ES-I3 (cell line): ENCODE data around the gene MROH9.

Experiments used
- H3K36me3 ChIP-seq: 2 replicates; pipeline ENCODE4 v1.6.1; 2013; ENCODE audit warnings: mild to moderate bottlenecking, low read length, control low read depth, moderate library complexity; ENCODE audit not compliant: insufficient read depth
- H3K4me1 ChIP-seq: 2 replicates; pipeline ENCODE4 v1.6.1; 2013; ENCODE audit warnings: mild to moderate bottlenecking, control low read depth, low read length; ENCODE audit not compliant: insufficient read depth
- H3K9ac ChIP-seq: 2 replicates; pipeline ENCODE4 v1.6.1; 2013; ENCODE audit warnings: low read depth, mild to moderate bottlenecking, low read length, moderate library complexity
- H3K9me3 ChIP-seq: 2 replicates; pipeline ENCODE4 v1.6.1; 2013; ENCODE audit warnings: mild to moderate bottlenecking, low read length, moderate library complexity; ENCODE audit not compliant: control insufficient read depth, insufficient read depth

Gene MROH9

DNA sequence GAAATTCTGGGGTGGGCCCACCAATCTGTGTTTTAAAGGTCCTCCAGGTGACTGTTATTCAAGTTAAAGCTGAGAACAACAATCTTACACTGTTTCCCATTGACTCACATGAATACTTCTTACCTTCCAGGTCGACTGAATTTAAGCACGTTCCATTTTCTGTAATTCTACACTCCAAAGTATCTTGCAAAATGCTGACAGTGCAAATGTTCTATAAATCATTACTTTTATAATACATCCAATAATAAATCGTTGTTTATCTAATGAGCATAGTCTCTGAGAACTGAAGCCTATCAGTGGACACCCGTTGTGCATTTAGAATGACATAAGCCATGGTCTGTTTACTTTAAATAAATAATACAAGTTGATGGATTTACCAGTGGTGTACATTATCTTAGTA lies 79.5 kb downstream of the MROH9 start:
- Histone ChIP-seq H3K9me3 (no peaks in the 10 kb centered on the region; the same call in 1 of the 2 replicates), H3K9ac (no peak overlapping the region), H3K36me3 (no peaks in the 10 kb centered on the region), H3K4me1 (no peaks in the 10 kb centered on the region)

DNA sequence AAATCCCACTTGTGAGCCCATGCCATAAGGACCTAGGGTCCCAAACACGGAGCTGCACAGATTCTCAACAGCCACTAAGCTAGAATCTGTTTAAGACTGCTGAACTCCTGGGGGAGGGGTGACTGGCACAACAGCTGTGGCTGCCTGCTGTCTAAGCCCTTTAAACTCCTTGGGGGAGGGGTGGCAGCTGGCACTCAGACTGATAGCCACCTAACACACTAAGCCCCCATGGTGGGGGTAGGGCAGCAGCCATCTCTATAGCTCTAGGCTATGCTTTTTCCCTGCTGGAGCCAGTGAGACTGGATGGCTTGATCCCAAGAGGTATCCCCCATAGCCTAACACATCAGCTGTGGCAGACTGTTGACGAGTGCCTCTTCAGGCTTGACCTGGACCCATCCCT lies 82.1 kb downstream of the MROH9 start:
- Histone ChIP-seq H3K9ac (no peak overlapping the region), H3K9me3 (no peaks in the 10 kb centered on the region; the same call in 1 of the 2 replicates), H3K36me3 (no peaks in the 10 kb centered on the region), H3K4me1 (no peaks in the 10 kb centered on the region)

DNA sequence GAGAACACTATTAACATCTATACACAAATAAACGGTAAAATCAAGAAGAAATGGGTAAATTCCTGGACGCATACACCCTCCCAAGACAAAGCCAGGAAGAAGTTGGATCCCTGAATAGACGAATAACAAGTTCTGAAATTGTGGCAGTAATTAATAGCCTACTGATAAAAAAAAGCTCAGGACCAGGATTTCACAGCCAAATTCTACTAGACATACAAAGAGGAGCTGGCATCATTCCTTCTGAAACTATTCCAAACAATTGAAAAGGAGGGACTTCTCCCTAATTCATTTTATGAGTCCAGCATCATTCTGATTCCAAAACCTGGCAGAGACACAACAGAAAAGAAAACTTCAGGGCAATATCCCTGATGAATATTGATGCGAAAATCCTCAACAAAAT lies 84.6 kb downstream of the MROH9 start:
- no peak overlapping the region for H3K9ac ChIP-seq
- no peaks in the 10 kb centered on the region for H3K4me1 ChIP-seq
- H3K36me3 ChIP-seq, result no peaks in the 10 kb centered on the region
- no peaks in the 10 kb centered on the region; the same call in 1 of the 2 replicates for H3K9me3 ChIP-seq

DNA sequence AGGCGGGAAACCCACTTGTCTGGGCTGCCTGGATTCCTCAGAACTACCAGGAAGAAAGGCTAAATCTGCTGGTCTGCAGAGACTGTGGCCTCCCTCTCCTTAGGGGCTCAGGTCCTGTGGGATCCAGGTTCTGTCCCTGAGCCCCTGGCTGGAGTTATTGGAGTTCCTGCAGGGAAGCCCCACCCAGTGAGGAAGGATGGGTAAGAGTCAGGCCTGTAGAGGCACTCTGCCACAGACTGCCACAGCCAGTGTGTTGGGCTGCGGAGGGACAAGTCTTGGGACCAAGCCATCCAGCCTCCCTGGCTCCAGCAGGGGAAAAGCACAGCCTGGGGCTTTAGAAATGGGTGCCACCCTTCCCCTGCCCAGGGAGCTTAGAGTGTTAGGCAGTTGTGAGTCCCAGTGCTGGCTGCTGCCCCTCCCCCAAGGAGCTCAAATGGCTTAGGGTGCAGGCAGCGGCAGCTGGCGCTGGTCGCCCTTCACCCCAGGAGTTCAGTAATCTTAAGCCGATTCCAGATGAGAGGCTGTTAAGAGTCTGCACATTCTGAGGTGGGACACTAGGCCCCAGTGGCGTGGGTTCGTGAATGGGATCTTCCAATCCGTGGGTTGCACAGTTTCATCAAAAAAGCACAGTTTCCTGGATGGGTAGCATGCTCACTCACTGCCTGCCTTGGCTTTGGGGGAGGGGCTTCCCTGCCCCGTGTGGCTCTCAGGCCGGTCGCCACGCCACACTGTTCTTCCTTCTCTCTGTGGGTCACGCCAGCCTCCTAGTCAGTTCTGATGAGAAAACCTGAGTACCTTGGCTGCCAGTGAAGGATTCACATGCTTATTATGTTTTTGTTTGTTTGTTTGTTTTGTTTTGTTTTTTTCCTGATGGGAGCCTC lies 97.7 kb downstream of the MROH9 start:
- peaks cover 6% of the 10 kb centered on the region; the same call in 1 of the 2 replicates for H3K4me1 ChIP-seq
- no peak overlapping the region; the same call in 1 of the 2 replicates for H3K9ac ChIP-seq
- no peaks in the 10 kb centered on the region for H3K9me3 ChIP-seq
- no peaks in the 10 kb centered on the region for H3K36me3 ChIP-seq

DNA sequence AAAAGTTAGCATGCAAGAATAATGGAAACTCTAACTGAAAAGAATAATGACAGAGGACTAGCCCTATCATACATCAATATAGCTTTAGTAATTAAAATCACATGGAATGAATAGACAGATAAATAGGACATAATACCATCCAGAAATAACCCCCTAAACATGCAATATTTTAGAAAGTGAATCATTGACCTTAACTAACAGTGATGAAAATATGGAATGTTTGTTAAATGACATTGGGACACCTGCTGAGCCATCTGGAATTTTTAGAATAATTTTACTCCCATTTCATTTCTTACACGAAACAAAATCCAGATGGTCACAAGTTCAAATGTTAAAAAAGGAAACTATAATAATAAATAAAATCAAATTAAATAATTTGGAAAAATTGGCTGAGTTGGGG lies 102.3 kb downstream of the MROH9 start:
- Histone ChIP-seq H3K4me1 (peaks cover 6% of the 10 kb centered on the region; the same call in 1 of the 2 replicates), H3K9me3 (no peaks in the 10 kb centered on the region), H3K9ac (no peak overlapping the region), H3K36me3 (no peaks in the 10 kb centered on the region)

DNA sequence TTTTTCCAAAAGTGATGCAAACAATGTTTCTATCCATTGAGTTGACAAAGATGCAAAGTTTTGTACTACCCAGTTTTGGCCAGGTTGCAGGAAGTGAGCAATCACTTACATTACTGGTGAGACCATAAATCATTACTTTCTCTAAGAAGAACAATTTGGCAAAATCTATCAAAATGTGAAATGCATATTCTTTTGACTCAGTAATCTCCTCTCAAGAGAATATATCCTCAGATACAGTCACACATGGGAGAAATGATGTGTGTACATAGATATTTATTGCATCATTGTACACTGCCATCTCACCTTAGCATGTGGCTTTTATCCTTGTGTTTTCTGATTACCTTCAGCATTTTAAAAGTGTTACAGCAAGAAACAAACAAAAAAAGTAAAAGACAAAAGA lies 103.0 kb downstream of the MROH9 start:
- Histone ChIP-seq H3K9ac (no peak overlapping the region), H3K4me1 (peaks cover 3% of the 10 kb centered on the region; the same call in 1 of the 2 replicates), H3K9me3 (no peaks in the 10 kb centered on the region), H3K36me3 (no peaks in the 10 kb centered on the region)

DNA sequence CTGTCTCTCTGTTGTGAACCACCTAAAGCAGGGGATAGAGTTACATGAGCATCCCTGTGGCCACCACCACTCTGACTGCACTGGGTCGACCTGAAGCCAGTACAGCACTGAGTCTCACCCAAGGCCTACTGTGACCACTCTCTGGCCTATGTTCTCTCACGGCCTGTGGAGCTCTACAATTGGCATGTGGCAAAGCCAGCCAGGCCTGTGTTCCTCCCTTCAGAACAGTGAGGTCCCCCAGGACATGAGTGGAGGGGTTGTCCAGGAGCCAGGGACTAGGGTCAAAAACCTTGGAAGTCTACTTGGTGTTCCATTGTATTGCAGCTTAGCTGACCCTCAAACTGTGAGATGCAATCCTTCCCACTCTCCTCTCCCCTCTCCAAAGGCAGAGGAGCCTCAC lies 112.7 kb downstream of the MROH9 start:
- Histone ChIP-seq H3K4me1 (no peaks in the 10 kb centered on the region), H3K9ac (no peak overlapping the region), H3K36me3 (no peaks in the 10 kb centered on the region), H3K9me3 (no peaks in the 10 kb centered on the region)

DNA sequence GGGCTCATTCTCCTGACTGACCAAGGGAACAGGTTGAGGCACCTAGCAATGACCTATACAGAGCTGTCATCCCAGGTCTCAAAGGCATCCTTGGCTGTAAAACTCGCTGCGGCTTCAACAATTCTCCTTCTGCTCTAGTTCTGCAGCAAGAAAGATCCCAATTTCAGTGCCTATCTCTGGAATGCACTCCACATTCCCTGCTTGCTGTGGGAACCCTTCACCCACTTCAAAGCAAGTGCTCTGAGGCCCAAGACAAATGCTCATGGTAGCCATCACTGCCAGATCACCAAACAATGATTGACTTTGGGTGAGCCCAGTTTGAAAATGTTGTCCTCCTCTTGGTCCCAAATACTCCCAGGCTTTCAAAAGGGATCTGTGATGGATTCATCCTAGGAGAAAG lies 117.6 kb downstream of the MROH9 start:
- H3K36me3 ChIP-seq, result no peaks in the 10 kb centered on the region
- no peak overlapping the region for H3K9ac ChIP-seq
- no peaks in the 10 kb centered on the region for H3K4me1 ChIP-seq
- H3K9me3 ChIP-seq, result no peaks in the 10 kb centered on the region

GRCh38 chr1:171055966-171056643 lies 120.8 kb downstream of the MROH9 start:
- H3K36me3 ChIP-seq, result no peaks in the 10 kb centered on the region
- H3K9ac ChIP-seq, result no peak overlapping the region
- no peaks in the 10 kb centered on the region for H3K4me1 ChIP-seq
- H3K9me3 ChIP-seq, result no peaks in the 10 kb centered on the region

GRCh38 chr1:171061425-171062143 lies 126.2 kb downstream of the MROH9 start:
- Histone ChIP-seq H3K36me3 (no peaks in the 10 kb centered on the region), H3K9me3 (no peaks in the 10 kb centered on the region), H3K9ac (no peak overlapping the region), H3K4me1 (no peaks in the 10 kb centered on the region)

- Histone ChIP-seq H3K36me3 (no peaks in the 10 kb centered on the region), H3K9me3 (no peaks in the 10 kb centered on the region), H3K9ac (no peak overlapping the region), H3K4me1 (no peaks in the 10 kb centered on the region)
Measured at GRCh38 chr1:171062902-171063301, 127.6 kb downstream of the MROH9 start.

DNA sequence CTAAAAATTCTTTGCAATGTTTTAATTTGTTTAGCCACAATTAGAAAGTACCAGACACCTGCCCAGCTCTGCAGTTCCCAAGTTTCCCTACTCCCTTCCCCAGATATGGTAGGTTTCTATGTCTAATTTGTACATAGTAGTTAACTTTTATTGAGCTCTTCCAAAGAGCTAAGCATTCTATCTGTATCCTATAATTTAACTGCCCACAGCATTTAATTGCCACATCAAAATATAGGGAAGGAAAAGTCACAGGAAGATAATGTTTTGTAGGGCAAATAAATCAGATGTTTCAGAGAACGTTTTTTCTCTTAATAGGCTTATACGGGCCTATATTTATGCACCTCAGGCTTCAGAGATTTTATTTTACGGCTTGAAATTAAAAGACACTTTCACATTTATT lies 139.7 kb downstream of the MROH9 start:
- H3K36me3 ChIP-seq, result no peaks in the 10 kb centered on the region
- no peaks in the 10 kb centered on the region for H3K9me3 ChIP-seq
- no peak overlapping the region for H3K9ac ChIP-seq
- no peaks in the 10 kb centered on the region for H3K4me1 ChIP-seq

GRCh38 chr1:171081314-171081753 lies 146.0 kb downstream of the MROH9 start:
- Histone ChIP-seq H3K9me3 (no peaks in the 10 kb centered on the region), H3K4me1 (no peaks in the 10 kb centered on the region), H3K36me3 (no peaks in the 10 kb centered on the region), H3K9ac (no peak overlapping the region)

GRCh38 chr1:171081763-171082201 lies 146.4 kb downstream of the MROH9 start:
- no peaks in the 10 kb centered on the region for H3K4me1 ChIP-seq

More at GRCh38 chr1:171081763-171082201, 146.4 kb downstream of the MROH9 start:
- no peaks in the 10 kb centered on the region for H3K36me3 ChIP-seq
- no peaks in the 10 kb centered on the region for H3K9me3 ChIP-seq
- H3K9ac ChIP-seq, result no peak overlapping the region
